Left lobe of liver (tissue), 2 donors: ENCODE measurements around the gene TTLL6. TPM values are rescaled to one million over a fixed set of nuclear protein-coding genes. Genes with fewer than 3 reads are reported as not detected.
"Not testable (repeated sequence)": the region's sequence is repeated elsewhere in the genome, so short reads cannot be mapped to it uniquely, and the experiment has no call there.

Experiments
- ATAC-seq: fragments of 200-7000 bp; cut with Tn5 transposase; one replicate; pipeline ENCODE4 v1.9.1; 2020; ENCODE audit warnings: mild to moderate bottlenecking, moderate library complexity
- DNase-seq: peaks from one replicate; pipeline ENCODE4 v3.0.0-alpha.2; 2020; ENCODE audit warnings: low spot score
- total RNA-seq: library from RNA; stranded (reverse); gene quantifications from one replicate; pipeline ENCODE4 v1.2.1, GENCODE V29; 2021
- donor health status: DM: no; HTN: no; CAD: no; lungs with moderate emphysema.
- donor health status: DM: no; HTN: yes; CAD: no.

The TTLL6 gene
- total RNA-seq, 1 donor from 2014 or later = not detected

DNA sequence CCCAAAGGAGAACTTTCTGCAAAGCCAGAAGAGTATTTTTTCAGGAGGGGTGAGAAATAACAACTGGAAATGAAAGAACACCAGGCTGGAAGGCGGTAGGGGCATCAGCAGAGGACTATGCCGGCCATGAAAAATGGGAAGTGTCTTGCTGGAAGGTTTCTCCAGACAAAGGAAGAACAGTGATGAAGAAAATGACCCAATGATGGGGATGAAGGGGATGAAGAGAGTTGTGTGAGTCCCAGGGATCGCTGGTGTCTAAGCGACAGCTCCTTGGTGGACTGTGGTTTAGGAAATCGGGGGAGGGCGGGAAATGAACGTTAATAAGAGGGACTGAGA, 623 bp downstream of the TTLL6 start:
- DNase-seq (no peak), ATAC-seq (no peak)

DNA sequence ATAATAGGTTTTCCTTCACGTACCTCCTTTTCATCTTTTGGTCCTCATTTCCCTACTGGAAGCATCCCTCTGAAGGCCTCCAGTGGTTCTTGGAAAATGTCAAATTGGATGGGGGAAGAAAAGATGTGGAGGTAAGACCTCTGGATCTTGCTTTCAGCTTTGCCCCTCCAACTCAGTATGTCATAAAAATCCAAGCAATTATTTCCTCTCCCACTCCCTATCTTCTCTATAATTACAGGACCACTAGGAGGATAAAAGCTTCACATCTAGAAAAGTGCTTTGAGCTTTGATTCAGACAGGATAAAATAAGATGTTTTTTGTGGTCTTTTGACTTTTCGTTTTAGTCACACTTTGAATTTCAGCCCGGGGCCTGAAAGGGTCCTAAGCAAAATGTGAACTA, 1.7 kb downstream of the TTLL6 start:
- no peak for DNase-seq
- ATAC-seq = no peak

DNA sequence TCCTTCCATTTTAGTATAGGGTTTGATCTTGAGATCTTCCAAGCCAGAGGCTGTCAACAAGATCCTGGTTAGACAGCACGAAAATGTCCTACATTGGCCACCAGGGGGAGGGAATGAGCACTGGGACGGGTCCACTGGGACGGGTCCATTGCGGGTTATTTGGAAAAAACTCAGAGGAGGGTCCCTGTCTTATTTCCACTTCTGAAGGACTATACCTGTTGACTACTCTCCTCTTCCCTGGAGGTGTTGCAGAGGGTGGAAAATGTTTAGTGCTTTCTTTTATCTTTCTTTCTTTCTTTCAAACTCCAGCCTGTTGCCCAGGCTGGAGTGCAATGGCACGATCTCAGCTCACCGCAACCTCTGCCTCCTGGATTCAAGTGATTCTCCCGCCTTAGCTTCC, 2.5 kb downstream of the TTLL6 start:
- peak; percentile 74 for ATAC-seq

DNA sequence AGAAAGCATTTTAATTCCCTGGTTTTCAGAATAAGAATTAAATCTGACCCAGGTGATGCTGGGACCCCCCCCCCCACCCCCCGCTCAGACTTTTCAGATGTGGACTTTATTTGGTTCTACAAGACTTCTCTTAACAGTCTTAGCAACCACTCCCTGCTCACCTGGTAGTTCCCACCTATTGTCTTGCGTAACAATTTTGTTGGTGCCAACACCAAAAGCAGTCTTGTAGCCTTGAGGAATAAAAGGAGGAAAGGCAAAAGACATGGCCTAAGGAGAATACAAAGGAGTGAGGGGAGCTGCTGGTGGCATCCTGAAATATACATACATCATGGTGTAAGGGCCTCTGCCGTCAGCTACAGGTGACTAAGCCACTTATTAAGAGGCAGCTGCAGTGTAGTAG, 5.0 kb downstream of the TTLL6 start:
- ATAC-seq (no peak), DNase-seq (no peak)

More for the DNA sequence above, 2.5 kb downstream of the TTLL6 start:
- DNase-seq = no peak

DNA sequence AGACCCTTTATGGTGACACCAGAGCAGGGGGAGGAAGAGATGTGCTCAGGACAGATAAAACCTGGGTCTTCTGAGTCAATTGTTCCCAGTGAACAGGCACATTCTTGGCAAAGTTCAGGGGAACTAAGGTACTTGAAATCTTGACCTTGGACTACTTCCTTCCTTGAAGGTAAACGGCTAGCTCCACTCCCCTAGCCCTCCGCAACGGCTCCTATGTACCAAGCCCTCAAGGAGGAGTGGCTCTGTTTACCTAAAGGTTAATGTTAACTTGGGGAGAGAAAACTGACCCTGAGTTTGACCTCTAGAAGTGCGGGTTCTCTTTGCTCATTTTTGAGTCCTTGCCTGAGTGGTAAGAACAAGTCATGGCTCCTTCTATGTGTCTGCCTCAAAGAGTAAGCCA, 7.8 kb downstream of the TTLL6 start:
- ATAC-seq (peak; percentile 37), DNase-seq (no peak)

DNA sequence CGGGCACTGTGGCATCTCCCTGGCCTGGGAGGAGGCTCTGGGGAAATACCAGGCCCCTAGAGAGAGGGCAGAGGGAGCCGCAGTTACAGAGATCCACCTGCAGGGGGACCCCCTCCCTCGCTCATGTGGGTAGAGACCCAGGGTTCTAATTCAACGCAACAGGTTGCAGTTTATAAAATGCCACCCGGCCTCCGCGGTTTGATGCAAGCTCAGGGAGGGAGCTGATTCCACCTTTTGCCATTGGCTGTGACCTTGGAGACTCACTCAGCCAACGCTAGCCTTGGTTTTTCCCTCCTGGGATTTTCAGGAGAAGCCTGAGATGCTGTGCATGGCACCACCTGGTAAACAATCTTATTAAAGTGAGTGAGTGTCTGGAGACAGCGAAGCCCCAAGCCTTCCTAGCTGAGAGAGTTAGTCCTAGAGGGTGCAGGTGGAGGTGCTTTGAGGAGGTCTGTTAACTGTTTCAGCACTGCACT, 12.1 kb downstream of the TTLL6 start:
- DNase-seq (peak; percentile 66), ATAC-seq (peak; percentile 93)

DNA sequence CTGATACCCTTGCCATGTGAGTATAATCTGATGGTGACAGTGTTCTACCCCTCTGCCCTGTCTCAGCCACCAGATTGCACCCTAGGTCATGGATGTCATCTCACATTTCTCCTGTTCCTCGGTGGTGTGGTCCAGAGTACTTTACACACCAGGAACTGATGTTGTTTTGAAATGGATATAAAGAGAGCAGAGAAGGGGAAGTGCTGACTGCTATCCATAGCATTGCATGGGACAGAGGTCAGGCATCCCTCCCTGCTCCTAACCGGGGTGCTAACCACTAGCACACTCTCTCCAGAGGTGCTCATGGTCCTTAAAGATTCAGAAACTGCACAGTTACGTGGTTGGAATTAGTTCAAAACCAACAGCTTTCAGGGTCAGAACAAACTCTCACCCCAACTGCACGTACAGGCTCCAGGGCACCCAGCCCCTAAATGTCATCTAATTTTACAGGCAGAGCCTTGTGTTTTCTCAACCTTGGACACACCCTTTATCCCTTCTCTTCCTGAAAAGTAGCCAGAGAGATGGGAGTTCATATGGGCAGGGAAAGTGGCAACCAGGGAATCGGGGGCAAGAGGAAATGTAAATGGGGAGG, 16.3 kb downstream of the TTLL6 start:
- no peak for ATAC-seq

DNA sequence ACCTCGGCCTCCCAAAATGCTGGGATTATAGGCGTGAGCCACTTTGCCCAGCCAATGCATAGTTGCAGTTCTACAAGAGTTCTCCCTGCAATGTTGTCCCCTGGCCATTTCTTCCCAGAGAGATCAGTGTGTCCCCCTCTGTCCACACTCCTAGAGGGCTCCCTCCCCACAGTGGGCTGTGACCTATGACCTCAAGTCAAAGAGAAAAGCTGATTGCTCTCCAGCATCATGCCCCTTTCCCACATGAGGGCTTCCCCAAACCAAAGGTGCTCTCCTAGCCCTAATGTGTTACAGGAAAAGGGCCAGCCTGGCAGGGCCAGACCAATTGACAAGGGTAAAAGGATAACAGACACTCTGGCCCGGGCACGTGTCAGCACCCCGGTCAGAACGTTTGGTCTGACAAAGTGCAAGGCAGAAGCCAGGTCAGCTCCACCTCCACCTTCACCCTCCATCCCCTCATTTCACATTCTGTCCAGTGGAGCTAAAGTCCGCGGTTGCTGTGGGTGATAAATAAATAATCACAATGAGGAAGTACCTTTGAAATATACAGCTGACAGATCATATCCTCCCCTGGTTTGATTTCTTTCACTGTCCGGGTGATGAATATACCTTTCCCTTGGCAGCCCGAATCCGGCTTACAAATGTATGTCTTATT, 17.8 kb downstream of the TTLL6 start:
- DNase-seq = peak; percentile 81
- ATAC-seq = peak; percentile 78

More for the DNA sequence above, 16.3 kb downstream of the TTLL6 start:
- no peak for DNase-seq

DNA sequence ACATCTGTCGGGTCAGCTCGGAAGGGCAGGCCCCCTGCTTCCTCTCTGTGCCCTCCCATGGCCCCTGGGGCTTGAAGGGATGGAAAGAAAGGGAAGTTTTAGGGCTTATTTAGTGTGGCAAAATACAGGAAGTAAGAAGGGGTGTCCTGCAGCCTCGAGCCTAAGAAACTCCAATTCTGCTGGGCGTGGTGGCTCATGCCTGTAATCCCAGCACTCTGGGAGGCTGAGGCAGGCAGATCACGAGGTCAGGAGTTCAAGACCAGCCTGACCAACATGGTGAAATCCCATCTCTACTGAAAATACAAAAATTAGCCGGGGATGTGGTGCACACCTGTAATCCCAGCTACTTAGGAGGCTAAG, 20.9 kb downstream of the TTLL6 start:
- ATAC-seq, DNase-seq: not testable (repeated sequence)

DNA sequence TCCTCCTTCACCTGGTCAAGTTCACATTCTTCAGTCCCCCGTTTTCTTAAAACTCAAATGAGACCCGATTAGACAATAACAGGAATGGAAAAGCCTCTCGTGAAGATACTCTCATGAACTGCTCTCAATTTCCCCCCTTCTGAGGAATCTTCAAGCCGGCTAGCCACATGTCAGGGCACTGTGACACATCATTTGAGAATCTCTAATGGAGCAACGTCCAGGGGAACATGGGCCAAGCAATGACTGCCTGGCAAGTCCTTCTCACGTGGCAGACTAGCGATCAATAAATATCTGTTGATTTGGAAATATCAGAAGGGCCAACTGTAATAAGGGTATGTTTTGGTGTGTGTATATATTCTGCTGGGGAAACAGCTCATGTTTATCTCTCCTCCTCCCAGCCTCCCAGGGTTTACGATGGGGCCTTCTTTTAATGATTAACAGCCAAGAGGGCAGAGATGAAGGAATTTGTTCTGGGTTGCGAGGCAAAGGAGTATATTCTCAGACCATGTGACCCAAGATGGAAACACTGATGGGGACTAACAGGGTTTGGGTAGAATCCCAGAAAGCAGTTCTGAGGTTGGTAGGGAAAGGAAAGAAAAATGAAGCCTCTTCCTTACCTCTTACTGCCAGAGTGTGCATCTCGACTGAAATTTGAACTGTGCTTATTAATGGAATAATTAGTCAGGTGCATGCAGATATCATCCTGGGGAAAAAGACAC, 21.4 kb downstream of the TTLL6 start:
- peak; percentile 71 for ATAC-seq

DNA sequence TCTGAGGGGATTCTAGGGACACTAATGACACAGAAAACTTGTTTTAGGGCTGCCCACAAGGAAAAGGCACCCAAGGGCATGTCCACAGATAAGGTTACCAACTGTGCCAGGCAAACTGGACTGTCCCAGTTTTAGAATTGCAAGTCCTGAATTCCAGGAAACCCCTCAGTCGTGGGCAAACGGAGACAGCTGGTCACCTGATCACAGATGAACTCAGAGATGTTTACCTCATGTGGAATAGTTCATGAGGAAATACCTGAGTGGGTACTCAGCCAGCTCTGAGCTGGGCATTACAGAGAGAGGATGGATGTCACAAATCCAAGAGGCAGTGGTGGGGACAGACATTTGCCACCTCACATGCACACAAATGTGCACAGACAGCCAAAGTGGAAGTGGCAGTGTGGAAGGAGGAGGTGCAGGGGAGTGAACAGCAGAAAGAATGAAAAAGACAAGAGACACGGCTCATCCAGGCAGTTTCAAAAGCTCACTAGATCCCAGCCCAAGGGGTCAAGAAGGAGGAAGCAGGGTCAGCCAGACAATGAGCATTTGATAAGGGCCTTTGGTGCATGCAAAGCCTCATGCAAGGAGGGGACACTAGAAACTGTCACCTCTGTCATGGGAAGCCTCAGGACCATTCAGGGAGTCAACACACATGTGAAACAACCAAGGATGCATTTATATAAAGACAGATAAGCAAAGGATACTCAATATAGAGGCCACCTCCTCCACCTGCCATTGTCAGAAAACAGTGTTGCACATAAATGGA, 24.8 kb downstream of the TTLL6 start:
- no peak for ATAC-seq
- DNase-seq = no peak

More for the DNA sequence above, 21.4 kb downstream of the TTLL6 start:
- DNase-seq = no peak

DNA sequence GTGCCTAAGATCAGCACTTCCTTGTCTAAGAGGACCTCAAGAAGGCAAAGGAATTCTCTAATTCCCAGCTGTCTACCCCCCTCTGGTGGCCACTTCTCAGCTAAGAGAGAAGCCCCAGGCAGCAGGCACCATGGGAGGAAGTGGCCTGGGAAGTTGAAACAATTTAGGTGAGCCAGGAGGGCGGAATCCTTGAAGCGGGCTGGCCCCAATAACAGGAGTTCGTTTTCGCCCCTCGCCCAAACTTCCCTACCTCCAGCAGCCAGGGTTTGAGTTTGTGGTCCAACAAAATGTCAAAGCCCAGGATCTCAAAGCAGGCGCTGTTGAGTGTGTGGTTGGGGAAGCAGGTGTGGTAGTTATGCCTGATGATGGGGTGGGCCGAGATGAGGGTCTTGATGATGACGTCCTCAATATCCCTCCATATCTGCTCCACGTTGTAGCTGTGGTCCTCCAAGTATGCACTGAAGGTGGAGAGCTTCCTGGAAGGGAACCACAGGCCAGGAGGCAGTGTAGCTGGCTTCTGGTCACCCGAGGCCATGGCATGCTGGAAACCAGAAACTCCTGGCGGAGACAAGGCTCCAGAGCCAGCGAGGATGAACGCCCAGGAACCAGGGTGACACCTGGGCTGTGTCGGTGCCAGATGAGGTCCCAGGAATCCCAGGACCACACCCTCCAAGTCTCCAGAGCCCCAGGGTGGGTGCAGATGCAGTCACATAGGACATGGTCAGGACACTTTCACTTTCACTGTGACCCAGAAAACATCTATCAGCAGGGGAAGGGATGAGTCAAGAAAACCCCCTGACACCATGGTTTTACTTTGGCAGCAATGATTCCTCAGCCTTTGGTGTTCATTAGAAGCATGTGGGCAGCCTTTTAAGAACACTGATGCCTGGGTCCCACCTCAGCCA, 25.6 kb downstream of the TTLL6 start:
- ATAC-seq (peak; percentile 71), DNase-seq (peak; percentile 62)

DNA sequence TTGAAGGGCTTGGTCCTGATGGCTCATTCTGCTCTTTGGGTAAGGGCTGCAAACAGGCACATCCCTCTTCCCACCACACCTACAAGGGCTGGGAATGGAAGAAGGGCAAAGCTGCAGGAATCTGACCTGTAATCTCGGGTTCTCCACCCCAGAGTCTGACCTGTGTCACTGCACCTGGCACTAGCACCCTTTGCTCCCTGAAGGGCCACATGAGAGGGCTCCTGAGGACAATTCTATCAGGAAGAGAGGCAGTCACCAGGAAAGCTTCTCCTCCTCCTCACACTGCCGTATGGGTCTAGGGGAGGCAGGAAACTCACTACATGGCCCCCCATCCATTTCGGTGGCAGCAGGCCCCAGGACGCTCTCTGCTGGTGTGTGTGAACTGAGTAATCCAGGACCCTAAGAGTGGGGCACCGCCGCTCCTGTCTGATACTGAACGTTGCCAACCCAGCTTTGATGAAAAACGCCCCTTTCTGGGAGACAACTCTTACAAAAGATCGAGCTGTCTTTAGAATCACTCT, 26.4 kb downstream of the TTLL6 start:
- ATAC-seq (peak; percentile 21), DNase-seq (no peak)

DNA sequence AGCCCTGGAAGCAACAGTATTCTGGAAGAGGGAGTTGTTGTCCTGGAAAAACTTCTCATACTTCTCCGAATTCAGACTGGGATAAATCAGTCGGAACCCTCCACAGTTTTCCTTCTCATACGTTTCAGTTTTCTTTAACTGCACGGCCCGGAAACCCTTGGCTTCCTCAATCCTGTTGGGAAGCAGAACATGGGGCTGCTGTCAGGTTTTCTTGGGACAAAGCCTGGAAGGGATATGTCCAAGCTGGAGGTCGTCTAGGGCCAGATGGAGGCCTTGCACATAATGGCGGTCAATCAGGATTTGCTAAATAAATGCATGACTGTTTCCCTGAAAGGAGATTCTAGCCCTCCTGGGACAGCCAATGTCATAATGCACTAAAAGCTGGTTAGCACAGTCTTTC, 29.2 kb downstream of the TTLL6 start:
- no peak for ATAC-seq
- DNase-seq = no peak

DNA sequence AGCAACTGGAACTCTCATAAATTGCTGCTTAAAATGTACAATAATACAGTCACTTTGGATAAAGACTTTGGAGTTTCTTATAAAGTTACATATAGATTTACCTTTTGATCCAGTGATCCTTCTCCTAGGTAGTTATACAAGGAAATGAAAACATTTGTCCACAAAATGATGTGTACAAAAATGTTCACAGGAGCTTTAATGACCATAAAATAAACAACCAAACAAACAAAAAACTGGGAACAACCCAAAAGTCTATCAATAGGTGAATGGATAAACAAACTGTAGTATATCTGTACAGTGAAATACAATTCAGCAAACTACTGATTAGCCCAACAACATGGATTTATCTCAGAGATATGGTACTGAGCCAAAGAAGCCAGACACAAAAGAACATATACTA, 37.6 kb downstream of the TTLL6 start:
- DNase-seq (no peak), ATAC-seq (no peak)

DNA sequence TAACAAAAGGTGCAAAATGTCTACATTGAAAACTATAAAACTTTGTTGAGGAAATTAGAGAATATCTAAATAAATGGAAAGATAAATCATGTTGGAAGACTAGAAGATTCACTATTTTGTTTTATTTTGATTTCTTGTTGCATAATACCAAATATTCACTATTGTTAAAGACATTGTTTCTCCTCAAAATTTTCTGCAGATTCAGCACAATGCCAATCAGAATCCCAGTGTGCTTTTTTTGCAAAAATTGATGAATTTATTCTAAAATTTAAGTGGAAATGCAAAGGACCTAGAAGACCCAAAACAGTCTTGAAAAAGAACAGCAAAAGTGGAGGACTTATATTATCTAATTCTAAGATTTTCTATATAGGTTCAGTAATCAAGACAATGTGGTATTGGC, 40.4 kb downstream of the TTLL6 start:
- DNase-seq (no peak), ATAC-seq (no peak)

DNA sequence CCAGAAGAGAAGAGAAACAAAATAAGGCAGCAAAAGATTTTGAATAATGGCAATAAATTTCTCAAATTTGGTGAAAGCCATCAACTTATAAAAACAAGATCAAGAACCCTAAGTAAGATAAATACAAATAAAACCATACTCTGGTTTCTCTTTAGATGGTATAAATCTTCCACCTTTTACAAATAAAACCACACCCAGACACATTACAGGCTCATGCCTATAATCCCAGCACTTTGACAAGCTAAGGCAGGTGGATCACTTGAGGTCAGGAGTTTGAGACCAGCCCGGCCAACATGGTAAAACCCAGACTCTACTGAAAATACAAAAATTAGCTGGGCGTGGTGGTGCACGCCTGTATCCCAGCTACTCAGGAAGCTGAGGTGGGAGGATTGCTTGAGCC, 43.8 kb downstream of the TTLL6 start:
- DNase-seq = no peak
- ATAC-seq = no peak

DNA sequence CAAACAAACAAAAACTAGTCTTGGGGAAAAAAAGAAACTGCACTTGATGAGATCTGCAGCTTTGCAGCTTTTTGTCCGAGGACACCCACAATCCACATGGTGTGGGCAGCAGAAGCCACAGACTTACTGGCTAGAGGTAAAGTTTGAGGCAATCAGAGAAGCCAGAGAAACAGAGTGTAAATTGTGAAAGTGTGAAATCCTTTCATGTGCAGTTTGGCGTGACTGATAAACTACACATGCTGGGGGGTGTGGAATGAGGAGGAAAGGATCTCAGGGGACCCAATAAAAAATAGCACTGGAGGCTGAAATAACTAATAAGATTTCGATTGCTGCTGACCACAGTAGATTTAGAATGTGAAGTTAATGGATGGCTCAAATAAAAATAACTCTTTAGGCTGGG, 46.1 kb downstream of the TTLL6 start:
- DNase-seq (no peak), ATAC-seq (no peak)

DNA sequence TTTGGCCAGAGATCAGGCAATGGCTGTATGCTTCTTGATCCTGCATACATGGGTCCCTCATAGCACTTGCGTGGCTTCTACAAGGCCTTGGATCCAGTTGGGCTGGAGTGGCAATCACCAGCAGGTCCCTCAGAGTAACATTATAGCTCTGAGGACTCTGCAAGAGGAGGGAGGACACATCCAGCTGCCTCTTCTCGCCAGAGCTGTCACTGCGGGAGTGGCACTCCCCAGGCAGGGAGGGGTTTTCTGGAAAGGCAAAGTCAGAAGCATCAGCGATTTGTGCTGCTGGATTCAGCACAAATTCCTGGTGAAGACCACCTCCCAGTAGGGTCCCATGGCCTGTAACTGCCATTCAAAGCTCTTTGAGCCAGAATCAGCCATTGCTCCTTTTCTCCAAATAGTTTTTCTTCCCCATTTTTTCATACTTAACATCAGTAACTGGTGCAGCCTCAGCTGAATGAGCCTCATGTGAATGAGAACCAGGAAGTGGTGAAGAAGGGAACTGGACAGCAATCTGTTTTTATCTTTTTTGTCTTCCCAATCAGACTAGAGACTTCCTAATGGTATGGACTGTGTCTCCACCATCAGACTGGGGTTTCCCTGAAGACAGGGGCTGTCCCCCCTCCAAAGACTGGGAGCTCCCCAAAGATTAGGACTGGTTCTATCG, 47.9 kb downstream of the TTLL6 start:
- ATAC-seq (no peak), DNase-seq (no peak)
